Ectodermal cell (in vitro differentiated cells): ENCODE data around the gene COPG1. TPM values are rescaled to one million over a fixed set of nuclear protein-coding genes. Genes with fewer than 3 reads are reported as not detected.
"Not testable (repeated sequence)": the region's sequence is repeated elsewhere in the genome, so short reads cannot be mapped to it uniquely, and the experiment has no call there.

ENCODE experiments used
- H3K27ac ChIP-seq: 2 replicates; pipeline ENCODE4 v1.7.0; 2013; ENCODE audit warnings: mild to moderate bottlenecking, low read depth, low read length; ENCODE audit not compliant: insufficient read depth, poor library complexity, severe bottlenecking
- H3K27me3 ChIP-seq: 2 replicates; pipeline ENCODE4 v1.7.0; 2013; ENCODE audit warnings: mild to moderate bottlenecking, low read length; ENCODE audit not compliant: insufficient read depth, control insufficient read depth, poor library complexity, severe bottlenecking
- H3K36me3 ChIP-seq: one replicate; pipeline ENCODE4 v1.7.0; 2013; ENCODE audit warnings: low read length; ENCODE audit not compliant: control insufficient read depth, insufficient read depth
- H3K4me1 ChIP-seq: one replicate; pipeline ENCODE4 v1.7.0; 2013; ENCODE audit warnings: low read length; ENCODE audit not compliant: control insufficient read depth, insufficient read depth
- H3K4me3 ChIP-seq: 2 replicates; pipeline ENCODE4 v1.7.0; 2013; ENCODE audit warnings: low read depth, low read length, control low read depth; ENCODE audit not compliant: insufficient read depth
- H3K9me3 ChIP-seq: 2 replicates; pipeline ENCODE4 v1.7.0; 2013; ENCODE audit warnings: mild to moderate bottlenecking, low read length, moderate library complexity; ENCODE audit not compliant: control insufficient read depth
- WGBS, 2 experiments: methylation state at CpG; one replicate each; pipeline ENCODE4 v1.1.7; 2013; ENCODE audit warnings: missing lambda C conversion rate in 2 of 2; 5-methylcytosine and 5-hydroxymethylcytosine counted together
- polyA plus RNA-seq, 4 experiments: library from polyadenylated mRNA; stranded (reverse); fragments of 50-300 nt; gene quantifications; one replicate each; pipeline ENCODE4 v1.2.3, GENCODE V29; 2013

The COPG1 gene, protein sequence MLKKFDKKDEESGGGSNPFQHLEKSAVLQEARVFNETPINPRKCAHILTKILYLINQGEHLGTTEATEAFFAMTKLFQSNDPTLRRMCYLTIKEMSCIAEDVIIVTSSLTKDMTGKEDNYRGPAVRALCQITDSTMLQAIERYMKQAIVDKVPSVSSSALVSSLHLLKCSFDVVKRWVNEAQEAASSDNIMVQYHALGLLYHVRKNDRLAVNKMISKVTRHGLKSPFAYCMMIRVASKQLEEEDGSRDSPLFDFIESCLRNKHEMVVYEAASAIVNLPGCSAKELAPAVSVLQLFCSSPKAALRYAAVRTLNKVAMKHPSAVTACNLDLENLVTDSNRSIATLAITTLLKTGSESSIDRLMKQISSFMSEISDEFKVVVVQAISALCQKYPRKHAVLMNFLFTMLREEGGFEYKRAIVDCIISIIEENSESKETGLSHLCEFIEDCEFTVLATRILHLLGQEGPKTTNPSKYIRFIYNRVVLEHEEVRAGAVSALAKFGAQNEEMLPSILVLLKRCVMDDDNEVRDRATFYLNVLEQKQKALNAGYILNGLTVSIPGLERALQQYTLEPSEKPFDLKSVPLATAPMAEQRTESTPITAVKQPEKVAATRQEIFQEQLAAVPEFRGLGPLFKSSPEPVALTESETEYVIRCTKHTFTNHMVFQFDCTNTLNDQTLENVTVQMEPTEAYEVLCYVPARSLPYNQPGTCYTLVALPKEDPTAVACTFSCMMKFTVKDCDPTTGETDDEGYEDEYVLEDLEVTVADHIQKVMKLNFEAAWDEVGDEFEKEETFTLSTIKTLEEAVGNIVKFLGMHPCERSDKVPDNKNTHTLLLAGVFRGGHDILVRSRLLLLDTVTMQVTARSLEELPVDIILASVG
- 73.0 TPM for polyA plus RNA-seq (2013, experiment 1 of 4)
- 71.4 TPM for polyA plus RNA-seq (2013, experiment 2 of 4)
- 57.6 TPM for polyA plus RNA-seq (2013, experiment 3 of 4)
- 65.6 TPM for polyA plus RNA-seq (2013, experiment 4 of 4)

DNA sequence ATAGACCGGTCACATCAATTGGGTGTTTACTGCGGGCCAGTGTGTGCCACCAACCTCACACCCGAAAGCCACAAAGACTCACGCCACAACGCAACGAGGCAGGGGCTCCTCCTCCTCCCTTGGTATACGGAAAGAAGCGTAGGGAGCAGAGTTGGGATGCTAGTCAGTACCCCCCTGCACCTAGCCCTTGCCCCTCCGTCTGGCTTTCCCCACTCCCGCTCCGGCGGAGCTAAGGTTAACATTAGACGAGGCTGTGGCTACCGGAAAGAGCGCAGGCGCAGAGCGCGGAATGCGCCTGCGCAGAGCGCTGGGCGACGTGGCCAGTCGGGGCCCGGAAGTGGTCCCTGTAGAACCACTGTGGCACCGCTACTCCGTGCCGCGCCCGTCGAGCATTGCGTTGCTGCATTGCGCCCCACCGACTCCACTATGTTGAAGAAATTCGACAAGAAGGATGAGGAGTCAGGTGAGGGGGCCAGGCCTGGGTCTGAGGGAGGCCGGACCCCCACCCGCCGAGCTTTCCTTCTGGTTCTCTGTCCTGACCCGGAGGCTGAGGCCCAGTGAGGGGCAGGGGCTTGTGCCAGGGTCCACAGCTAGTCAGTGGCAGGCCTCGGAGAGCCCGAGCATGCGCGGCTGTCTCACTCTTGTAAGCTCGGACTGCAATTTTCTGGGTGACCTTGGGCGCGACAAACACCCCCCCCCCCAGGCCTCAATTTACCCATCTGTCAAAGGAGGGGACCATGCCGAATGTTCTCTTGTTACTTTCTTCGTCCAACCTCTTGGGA lies at the start of gene COPG1:
TSS of gene COPG1 (plus strand) at position 323 of the 782 bp plus-strand sequence. CDS start at position 427, 104 bp downstream.
- peaks cover 5% of the 10 kb centered on the region for H3K4me1 ChIP-seq
- no peak within 1 kb of the TSS for H3K27ac ChIP-seq
- peaks cover 20% of the 10 kb centered on the region for H3K36me3 ChIP-seq
- peak within 1 kb of the TSS; percentile 75 for H3K4me3 ChIP-seq
- H3K9me3 ChIP-seq, result no peaks in the 10 kb centered on the region
- H3K27me3 ChIP-seq, result no peaks in the 10 kb centered on the region
- 1% methylated on average over 48 of the region's 48 CpGs for WGBS, 2 experiments

DNA sequence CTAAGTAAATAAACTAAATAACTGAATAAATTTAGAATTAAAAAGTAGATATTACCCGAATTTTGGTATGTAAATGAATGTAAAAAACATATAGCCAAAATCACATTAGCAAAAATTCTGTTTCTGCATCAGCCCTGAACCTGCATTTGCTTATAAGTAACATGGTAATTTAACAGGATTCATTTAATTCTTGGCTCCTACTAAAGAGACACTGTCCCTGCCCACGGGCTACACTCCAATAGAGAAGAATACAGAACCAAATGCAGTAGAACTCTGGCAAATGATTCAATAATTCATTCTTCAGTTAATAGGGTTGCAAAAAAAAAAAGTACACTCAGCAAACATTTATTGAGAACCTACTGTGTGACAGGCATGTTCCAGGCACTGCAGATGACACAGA lies 44.9 kb upstream of the COPG1 start:
- H3K27ac ChIP-seq, result no peak overlapping the region
- H3K4me1 ChIP-seq, result no peaks in the 10 kb centered on the region
- H3K36me3 ChIP-seq, result no peaks in the 10 kb centered on the region
- no peaks in the 10 kb centered on the region for H3K9me3 ChIP-seq
- H3K4me3 ChIP-seq, result no peak overlapping the region
- WGBS, 2 experiments, result 100% methylated on average over 1 of the region's 2 CpGs
- no peaks in the 10 kb centered on the region for H3K27me3 ChIP-seq

DNA sequence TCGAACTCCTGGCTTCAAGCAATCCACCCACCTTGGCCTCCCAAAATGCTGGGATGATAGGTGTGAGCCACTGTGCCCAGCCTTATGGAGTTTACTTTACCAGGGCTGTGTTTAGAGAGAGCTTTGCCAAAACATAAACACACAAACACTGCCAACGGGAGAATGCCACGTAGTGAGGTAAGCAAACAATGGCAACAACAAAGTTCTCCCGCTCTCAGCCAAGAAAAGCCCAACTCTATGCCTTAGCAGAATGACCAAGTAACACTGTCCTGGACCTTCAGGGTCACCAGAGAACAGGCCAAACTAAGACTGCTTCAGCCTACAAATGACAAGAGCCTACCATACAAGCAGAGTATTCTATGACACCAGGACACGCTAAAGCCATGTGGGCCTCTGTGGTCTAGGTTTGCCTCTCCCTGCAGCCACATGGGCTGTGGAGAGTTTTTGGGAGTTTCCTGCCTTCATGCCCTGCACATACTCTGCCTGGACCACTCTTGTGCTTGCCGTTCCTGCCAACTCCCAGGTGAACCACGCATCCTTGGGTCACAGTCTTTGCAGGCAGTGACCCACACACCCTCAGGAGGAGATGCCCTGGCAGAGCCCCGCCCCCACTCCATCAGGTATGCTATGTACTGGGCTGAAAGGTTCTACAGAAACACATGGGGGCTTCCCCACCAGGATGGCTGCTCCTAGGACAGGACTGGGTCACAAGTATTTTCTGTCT lies 44.1 kb upstream of the COPG1 start:
- no peaks in the 10 kb centered on the region for H3K9me3 ChIP-seq
- 88 to 93% methylated on average over 8 of the region's 8 CpGs for WGBS, 2 experiments
- no peaks in the 10 kb centered on the region for H3K4me1 ChIP-seq
- H3K27ac ChIP-seq, result no peak overlapping the region
- H3K4me3 ChIP-seq, result no peak overlapping the region
- H3K36me3 ChIP-seq, result no peaks in the 10 kb centered on the region
- H3K27me3 ChIP-seq, result no peaks in the 10 kb centered on the region

GRCh38 chr3:129207479-129207878 lies 41.9 kb upstream of the COPG1 start:
- H3K27me3 ChIP-seq, result no peaks in the 10 kb centered on the region
- no peaks in the 10 kb centered on the region for H3K36me3 ChIP-seq
- H3K4me1 ChIP-seq, result no peaks in the 10 kb centered on the region
- no peak overlapping the region for H3K27ac ChIP-seq
- H3K9me3 ChIP-seq, result no peaks in the 10 kb centered on the region
- H3K4me3 ChIP-seq, result no peak overlapping the region
- 91 to 92% methylated on average over 4 of the region's 4 CpGs for WGBS, 2 experiments

DNA sequence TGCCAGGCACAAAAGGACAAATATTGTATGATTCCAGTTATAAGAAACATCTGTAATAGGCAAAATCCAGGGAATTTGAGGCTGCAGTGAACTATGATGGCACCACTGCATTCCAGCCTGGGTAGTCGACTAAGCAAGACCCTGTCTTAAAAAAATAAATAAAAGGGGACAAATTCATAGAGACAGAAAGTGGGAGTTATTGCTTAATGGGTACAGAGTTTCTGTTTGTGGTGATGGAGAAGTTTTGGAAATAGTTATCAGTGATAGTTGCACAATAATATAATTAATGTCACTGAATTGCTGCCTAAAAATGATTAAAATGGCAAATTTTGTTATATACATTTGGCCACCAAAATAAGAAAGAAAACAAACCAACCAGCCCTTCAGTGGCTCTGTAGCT lies 38.1 kb upstream of the COPG1 start:
- H3K36me3 ChIP-seq, result no peaks in the 10 kb centered on the region
- 93 to 97% methylated on average over 1 of the region's 1 CpG for WGBS, 2 experiments

DNA sequence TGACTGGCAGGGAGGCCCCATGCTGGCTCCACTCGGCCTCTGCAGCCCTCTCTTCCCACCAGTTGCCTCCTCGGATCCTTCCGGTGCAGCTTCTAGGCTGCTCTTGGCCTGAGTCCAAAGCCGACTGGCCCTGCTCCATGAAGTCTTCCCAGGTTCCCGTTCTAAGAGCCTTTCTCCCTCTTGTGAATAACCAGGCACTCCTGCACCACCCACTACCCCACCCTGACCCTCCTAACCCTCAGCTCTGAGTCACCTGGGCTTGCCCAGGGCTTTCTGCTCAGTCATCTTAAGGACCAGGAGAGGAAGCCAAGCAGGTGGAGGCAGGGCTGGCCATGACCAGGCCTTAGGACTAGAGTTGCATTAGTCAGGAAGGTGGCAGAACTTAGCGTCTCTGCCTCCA lies 37.6 kb upstream of the COPG1 start:
- H3K27ac ChIP-seq, result no peak overlapping the region
- WGBS, 2 experiments, result 81 to 84% methylated on average over 6 of the region's 6 CpGs
- H3K9me3 ChIP-seq, result no peaks in the 10 kb centered on the region
- no peaks in the 10 kb centered on the region for H3K4me1 ChIP-seq
- no peaks in the 10 kb centered on the region for H3K27me3 ChIP-seq
- H3K36me3 ChIP-seq, result no peaks in the 10 kb centered on the region
- no peak overlapping the region for H3K4me3 ChIP-seq

More for the DNA sequence above, 38.1 kb upstream of the COPG1 start:
- H3K4me3 ChIP-seq, result no peak overlapping the region
- no peaks in the 10 kb centered on the region for H3K4me1 ChIP-seq
- no peaks in the 10 kb centered on the region for H3K27me3 ChIP-seq
- no peak overlapping the region for H3K27ac ChIP-seq
- no peaks in the 10 kb centered on the region for H3K9me3 ChIP-seq

DNA sequence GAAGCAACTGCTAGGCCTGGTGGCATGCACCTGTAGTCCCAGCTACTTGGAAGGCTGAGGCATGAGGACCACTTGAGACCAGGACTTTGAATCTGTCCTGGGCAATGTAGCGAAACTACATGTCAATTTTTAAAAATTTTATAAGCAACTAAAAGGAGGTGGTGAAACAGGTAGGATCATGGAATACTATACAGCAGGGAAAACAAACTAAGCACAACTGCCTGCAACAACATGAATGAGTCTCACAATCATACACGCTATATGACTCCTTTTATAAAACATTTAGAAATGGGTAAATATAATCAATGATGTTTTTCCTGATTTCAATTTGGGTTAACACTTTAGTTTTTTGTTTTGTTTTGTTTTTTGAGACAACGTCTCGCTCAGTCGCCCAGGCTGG lies 36.2 kb upstream of the COPG1 start:
- no peaks in the 10 kb centered on the region for H3K9me3 ChIP-seq
- WGBS, 2 experiments, result 93 to 94% methylated on average over 4 to 5 of the region's 5 CpGs

DNA sequence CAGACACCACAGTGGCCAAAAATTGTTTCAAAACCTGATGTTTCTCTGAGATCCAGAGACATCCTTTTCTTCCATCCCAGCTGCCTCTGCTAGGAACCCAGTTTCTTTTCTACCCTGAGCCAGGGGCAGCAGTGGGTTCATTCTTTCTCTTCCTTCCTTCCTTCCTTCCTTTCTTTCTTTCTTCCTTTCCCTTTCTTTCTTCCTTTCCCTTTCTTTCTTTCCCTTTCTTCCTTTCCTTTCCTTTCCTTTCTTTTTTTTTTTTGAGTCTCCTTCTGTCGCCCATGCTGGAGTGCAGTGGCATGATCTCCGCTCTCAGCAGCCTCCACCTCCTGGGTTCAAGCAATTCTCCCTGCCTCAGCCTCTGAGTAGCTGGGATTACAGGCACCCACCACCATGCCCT lies 30.7 kb upstream of the COPG1 start:
- Histone ChIP-seq H3K4me1 (no peaks in the 10 kb centered on the region), H3K27ac (no peak overlapping the region), H3K9me3 (no peaks in the 10 kb centered on the region), H3K36me3 (no peaks in the 10 kb centered on the region), H3K27me3 (no peaks in the 10 kb centered on the region), H3K4me3 (no peak overlapping the region)
- WGBS, 2 experiments, result 86 to 91% methylated on average over 2 of the region's 2 CpGs

More for the DNA sequence above, 36.2 kb upstream of the COPG1 start:
- Histone ChIP-seq H3K4me1 (no peaks in the 10 kb centered on the region), H3K27me3 (no peaks in the 10 kb centered on the region), H3K27ac (no peak overlapping the region), H3K4me3 (no peak overlapping the region), H3K36me3 (no peaks in the 10 kb centered on the region)

DNA sequence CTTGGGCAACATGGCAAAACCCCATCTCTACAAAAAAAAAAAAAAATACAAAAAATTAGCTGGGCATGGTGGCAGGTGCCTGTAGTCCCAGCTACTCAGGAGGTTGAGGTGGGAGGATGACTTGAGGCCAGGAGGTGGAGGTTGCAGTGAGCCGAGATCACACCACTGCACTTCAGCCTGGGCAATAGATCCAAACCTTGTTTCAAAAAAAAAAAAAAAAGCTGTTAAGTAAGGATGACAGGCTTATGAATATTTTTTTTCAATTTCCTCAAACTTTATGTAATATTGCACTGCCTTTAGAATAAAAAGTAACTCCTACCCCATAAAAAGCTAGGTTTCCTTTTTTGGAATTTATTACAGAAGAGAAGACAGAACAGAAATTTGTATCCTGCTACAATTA lies 25.0 kb upstream of the COPG1 start:
- not testable (repeated sequence) for H3K4me3 ChIP-seq, H3K9me3 ChIP-seq, H3K36me3 ChIP-seq, H3K27ac ChIP-seq, H3K27me3 ChIP-seq, H3K4me1 ChIP-seq
- WGBS, 2 experiments, result 83 to 94% methylated on average over 1 of the region's 1 CpG
